Suprapubic skin (tissue), 3 donors: ENCODE results near the gene CFAP58.

ENCODE experiments used
- CTCF ChIP-seq, 2 donors: fragments of 200-600 bp in 1 of 2; fragments of 450-650 bp in 1 of 2; sonication (generic) in 1 of 2; IDR thresholded peaks; one replicate each; pipeline ENCODE4 v1.5.1; 2016 to 2019; ENCODE audit warnings: antibody characterized with exemption in 2 of 2, mild to moderate bottlenecking in 1 of 2, moderate library complexity in 1 of 2
- EP300 ChIP-seq: sonication (generic); formaldehyde crosslinking; IDR thresholded peaks from one replicate; pipeline ENCODE4 v1.6.1; 2017; ENCODE audit warnings: antibody characterized with exemption
- POLR2A ChIP-seq, 2 donors: fragments of 450-650 bp; IDR thresholded peaks; one replicate each; pipeline ENCODE4 v1.6.1; 2017; ENCODE audit warnings: antibody characterized with exemption in 2 of 2, mild to moderate bottlenecking in 2 of 2, moderate library complexity in 2 of 2

- TF ChIP-seq CTCF (IDR thresholded peaks at IDR 0.05) (no peak), EP300 (no peak), POLR2A (IDR thresholded peaks at IDR 0.05) (no peak)
Measured at GRCh38 chr10:104450954-104451353, 97.3 kb downstream of the CFAP58 start.
